K562 (cell line): ENCODE results near the gene COPS6. TPM values are rescaled to one million over a fixed set of nuclear protein-coding genes. Genes with fewer than 3 reads are reported as not detected.

Experiments
- ARID3A ChIP-seq: IDR thresholded peaks from 2 replicates; pipeline ENCODE4 v1.6.1; 2012; ENCODE audit warnings: low read depth, low read length, improper control_type of control experiment, borderline replicate concordance
- ARID4B ChIP-seq: sonication (generic); formaldehyde crosslinking; IDR thresholded peaks from 2 replicates; pipeline ENCODE4 v1.8.0; 2022; ENCODE audit warnings: mild to moderate bottlenecking, missing genetic modification reagents
- CSDE1 ChIP-seq, 2 experiments: fragments of 450-650 bp; IDR thresholded peaks; 2 replicates each; pipeline ENCODE4 v1.6.1; 2016; ENCODE audit warnings: mild to moderate bottlenecking in 1 of 2
- E2F4 ChIP-seq: sonication (generic); formaldehyde crosslinking; IDR thresholded peaks from 2 replicates; pipeline ENCODE4 v1.8.0; 2022; ENCODE audit warnings: mild to moderate bottlenecking, low read depth, missing genetic modification reagents
- IFI16 ChIP-seq: fragments of 250-450 bp; sonication (Bioruptor Pico); IDR thresholded peaks from 2 replicates; pipeline ENCODE4 v2.1.2; 2022; ENCODE audit warnings: mild to moderate bottlenecking, inconsistent platforms
- MYNN ChIP-seq, 2 experiments: sonication (generic); formaldehyde crosslinking in 1 of 2; IDR thresholded peaks; 2 replicates each; pipeline versions ENCODE4 v1.5.0 to v1.6.1; 2016 to 2020; ENCODE audit warnings: antibody characterized with exemption in 1 of 2, missing genetic modification reagents in 1 of 2
- NFATC3 ChIP-seq: fragments of 450-650 bp; IDR thresholded peaks from 2 replicates; pipeline ENCODE4 v1.6.1; 2017; ENCODE audit warnings: mild to moderate bottlenecking
- PHTF2 ChIP-seq: fragments of 250-450 bp; sonication (Bioruptor Pico); IDR thresholded peaks from 2 replicates; pipeline ENCODE4 v1.5.0; 2021; ENCODE audit warnings: mild to moderate bottlenecking
- SREBF1 ChIP-seq: fragments of 150-350 bp; IDR thresholded peaks from 2 replicates; pipeline ENCODE4 v1.6.1; 2014; ENCODE audit warnings: antibody characterized with exemption, low read depth, low read length, borderline replicate concordance
- SRSF9 ChIP-seq: fragments of 200-400 bp; formaldehyde crosslinking; IDR thresholded peaks from 2 replicates; pipeline ENCODE4 v1.6.1; 2017; ENCODE audit warnings: low read depth, low read length, borderline replicate concordance
- STAT5B ChIP-seq: fragments of 250-450 bp; sonication (Bioruptor Pico); IDR thresholded peaks from 2 replicates; pipeline ENCODE4 v1.8.0; 2021; ENCODE audit warnings: mild to moderate bottlenecking, inconsistent platforms
- TAF15 ChIP-seq: fragments of 200-400 bp; formaldehyde crosslinking; IDR thresholded peaks from 2 replicates; pipeline ENCODE4 v1.6.1; 2017; ENCODE audit warnings: mild to moderate bottlenecking, low read depth, low read length, moderate library complexity
- TGIF2 ChIP-seq: sonication (generic); formaldehyde crosslinking; IDR thresholded peaks from 2 replicates; pipeline ENCODE4 v1.8.1; 2022; ENCODE audit warnings: mild to moderate bottlenecking, missing genetic modification reagents, moderate library complexity
- THRAP3 ChIP-seq: fragments of 450-650 bp; IDR thresholded peaks from 2 replicates; pipeline ENCODE4 v1.6.1; 2016; ENCODE audit warnings: mild to moderate bottlenecking, inconsistent platforms, borderline replicate concordance
- ZFX ChIP-seq: sonication (generic); formaldehyde crosslinking; IDR thresholded peaks from 2 replicates; pipeline ENCODE4 v1.8.0; 2022; ENCODE audit warnings: mild to moderate bottlenecking, missing genetic modification reagents, moderate library complexity
- ZKSCAN1 ChIP-seq: fragments of 150-350 bp; IDR thresholded peaks from 2 replicates; pipeline ENCODE4 v1.6.1; 2016; ENCODE audit warnings: low read depth, low read length
- ZNF140 ChIP-seq: fragments of 250-450 bp; sonication (Bioruptor Pico); IDR thresholded peaks from 2 replicates; pipeline ENCODE4 v1.8.0; 2021; ENCODE audit warnings: moderate library complexity, mild to moderate bottlenecking, inconsistent platforms
- ZNF197 ChIP-seq: fragments of 200-800 bp; sonication (Bioruptor generic); IDR thresholded peaks from 2 replicates; pipeline ENCODE4 v1.6.1; 2016; ENCODE audit warnings: low read depth, missing genetic modification characterization, missing compliant biosample characterization
- ZNF24 ChIP-seq: fragments of 450-650 bp; IDR thresholded peaks from 2 replicates; pipeline ENCODE4 v1.6.1; 2016
- ZNF384 ChIP-seq: IDR thresholded peaks from 2 replicates; pipeline ENCODE4 v1.6.1; 2012; ENCODE audit warnings: low read depth, low read length, improper control_type of control experiment
- ZNF655 ChIP-seq: fragments of 250-450 bp; sonication (Bioruptor Pico); IDR thresholded peaks from 2 replicates; pipeline ENCODE4 v1.5.0; 2021
- polyA plus RNA-seq, 8 experiments: library from polyadenylated mRNA; depleted of rRNA in 4 of 8; stranded (reverse) in 5 of 8; unstranded in 3 of 8; fragments of >200 nt; fragmentation: Nextera tagmentation in 2 of 8; fragmentation: Illumina TruSeq in 1 of 8; extraction: Ambion mirVana in 2 of 8; extraction: Trizol in 1 of 8; gene quantifications; 2 replicates each; pipeline versions ENCODE4 v1.2.1 to v1.2.3, GENCODE V29; 2011 to 2014; ENCODE audit warnings: inconsistent platforms in 1 of 8, missing spikeins in 1 of 8
- total RNA-seq, 7 experiments: library from RNA; depleted of rRNA in 6 of 7; stranded (reverse); fragments of >200 nt in 6 of 7; fragmentation: Illumina TruSeq in 2 of 7; extraction: Trizol in 2 of 7; gene quantifications; 2 replicates each; pipeline versions ENCODE4 v1.2.1 to v1.2.3, GENCODE V29; 2011 to 2021; ENCODE audit warnings: low replicate concordance in 1 of 7

Gene COPS6
- total and polyA plus RNA-seq, 9 of the 15 experiments (the other 6 are each of a cell fraction or from before 2014, with no cell fraction given): 63.0 to 331 (median 168) TPM

GRCh38 chr7:100081535-100082102 is 7.2 kb upstream of the COPS6 start, which contains the start of gene ZNF3 (continued):
- TF ChIP-seq ARID4B (peak; percentile 94), MYNN (IDR thresholded peaks at IDR 0.05) (peak; percentile 85), MYNN (CRISPR knock-in tag; IDR thresholded peaks at IDR 0.05) (no peak; the same call in 1 of the 2 replicates), TAF15 (no peak), ZNF655 (CRISPR knock-in tag) (no peak), E2F4 (no peak), ZNF24 (peak; percentile 62; the same call in 1 of the 2 replicates), ARID3A (peak; percentile 65; the same call in 1 of the 2 replicates), CSDE1 (IDR thresholded peaks at IDR 0.05) (no peak; a peak in 1 of 4 replicates), TGIF2 (peak; percentile 60; the same call in 1 of the 2 replicates), IFI16 (CRISPR knock-in tag) (no peak), ZFX (peak; percentile 96), NFATC3 (no peak), ZNF384 (peak; percentile 75), SRSF9 (no peak), PHTF2 (no peak), ZKSCAN1 (peak; percentile 75), ZNF140 (CRISPR knock-in tag) (no peak), SREBF1 (0 out of 2 replicates have a peak, but pooled peaks have one; percentile 34), STAT5B (CRISPR knock-in tag) (no peak), THRAP3 (peak; percentile 61; the same call in 1 of the 2 replicates), ZNF197 (CRISPR knock-in tag) (no peak)
